GM19193 (cell line): ENCODE measurements around the gene SNRNP200.

Source experiments
- POLR2A ChIP-seq: IDR thresholded peaks from 4 replicates; pipeline ENCODE4 v1.6.1; 2011; ENCODE audit not compliant: insufficient read depth, insufficient read length; ENCODE audit errors: extremely low read depth

The SNRNP200 gene

DNA sequence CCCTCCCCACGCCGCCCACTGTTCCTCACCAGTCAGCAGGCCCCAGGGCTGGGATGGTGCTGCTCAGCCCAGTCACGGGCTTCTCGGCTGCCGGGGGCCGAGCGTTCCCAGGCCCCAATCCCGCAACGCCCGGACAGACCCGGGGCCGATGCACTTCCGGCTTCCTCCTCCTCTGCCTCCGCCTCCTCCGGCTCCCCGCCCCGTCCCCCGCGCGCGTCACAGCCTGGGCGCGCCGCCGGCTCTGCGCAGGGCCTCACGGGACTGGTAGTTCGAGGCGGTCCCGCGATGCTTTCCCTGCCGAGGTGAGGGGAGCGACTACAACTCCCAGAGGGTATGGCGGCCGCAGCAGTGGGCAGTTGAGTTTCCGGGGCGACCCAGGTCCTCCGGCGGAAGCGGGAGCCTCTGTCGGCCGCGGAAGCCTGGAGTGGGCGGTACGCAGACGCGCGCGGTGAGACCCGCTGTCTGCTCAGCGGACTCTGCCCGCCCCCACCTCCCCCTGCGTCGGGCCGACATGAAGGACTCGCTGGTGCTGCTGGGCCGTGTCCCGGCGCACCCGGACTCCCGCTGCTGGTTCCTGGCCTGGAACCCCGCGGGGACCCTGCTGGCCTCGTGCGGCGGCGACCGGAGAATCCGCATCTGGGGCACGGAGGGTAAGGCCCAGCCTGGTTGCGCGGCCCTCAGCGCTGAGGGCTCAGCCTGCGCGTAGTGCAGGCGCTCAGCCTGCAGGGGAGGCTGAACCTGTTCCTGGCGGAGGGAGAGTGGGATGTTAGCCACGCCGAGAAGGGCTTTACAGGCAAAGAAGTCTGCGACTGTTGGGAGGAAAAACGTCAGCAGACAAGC is 39.3 kb downstream of the SNRNP200 start, which contains the start of the genes CIAO1 and TMEM127:
Gene CIAO1, plus strand, starts transcription at position 386 of the 840 bp plus-strand sequence. Its CDS starts 126 bp downstream, at position 512.
Gene TMEM127, minus strand, starts transcription at position 158 of the 840 bp plus-strand sequence. CDS start 616 bp downstream, outside the sequence.
- peak; percentile 82 for TF ChIP-seq POLR2A

DNA sequence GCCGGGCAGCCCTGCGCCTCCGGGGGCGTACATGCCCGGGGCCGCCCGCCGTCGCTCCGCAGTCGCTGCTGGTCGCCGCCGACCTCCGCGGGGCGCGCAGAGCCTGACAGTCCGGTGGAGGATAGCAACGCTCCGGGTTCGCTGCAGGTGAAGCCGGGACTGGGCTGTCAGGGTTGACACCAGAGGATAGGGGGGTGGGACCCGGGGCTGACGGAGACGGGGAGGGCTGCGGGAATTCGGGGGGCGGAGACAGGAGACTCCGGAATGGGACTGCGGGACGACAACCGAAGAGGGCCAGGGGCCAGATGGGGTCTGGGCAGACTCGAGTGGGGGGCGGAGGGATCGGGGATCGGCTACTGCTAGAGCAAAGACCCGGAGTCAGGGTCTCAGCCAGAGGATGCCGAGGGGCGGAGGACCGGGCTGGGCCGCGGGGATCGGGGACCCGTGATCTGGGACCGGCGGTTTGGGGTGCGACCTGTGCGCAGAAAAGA is 40.0 kb downstream of the SNRNP200 start:
- TF ChIP-seq POLR2A = no peak

DNA sequence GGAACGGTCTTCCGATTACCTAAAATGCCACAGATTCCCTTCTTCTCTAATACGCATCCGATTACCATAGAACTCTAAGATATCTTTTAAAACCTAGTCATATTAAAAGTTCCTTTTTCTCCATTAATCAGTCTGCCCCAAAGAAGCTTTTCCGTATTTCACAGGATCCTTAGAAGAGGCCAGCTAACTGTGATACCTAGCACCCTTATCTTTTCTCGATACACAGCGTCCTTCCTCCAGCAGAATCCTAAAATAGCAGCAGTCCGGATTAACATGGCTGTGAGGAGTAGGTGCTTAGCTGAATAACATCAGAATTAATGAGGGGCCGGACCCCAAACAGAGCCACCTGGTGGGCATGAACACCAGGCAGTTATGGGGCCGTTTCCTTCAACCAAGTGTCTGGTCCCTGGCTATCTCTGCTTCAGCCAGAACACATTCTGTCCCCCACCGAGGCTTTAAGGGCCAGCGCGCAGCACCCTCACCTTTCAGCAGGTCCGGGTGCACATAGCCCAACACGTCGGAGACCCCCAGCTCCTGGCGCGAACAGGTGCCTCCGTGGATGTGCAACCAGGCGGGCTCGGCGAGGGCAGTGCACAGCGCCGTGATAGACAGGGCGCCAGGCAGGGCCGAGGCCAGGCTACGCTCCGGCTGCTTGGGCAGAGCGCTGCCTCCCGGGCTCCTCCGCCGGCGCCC is 40.5 kb downstream of the SNRNP200 start:
- no peak for TF ChIP-seq POLR2A

DNA sequence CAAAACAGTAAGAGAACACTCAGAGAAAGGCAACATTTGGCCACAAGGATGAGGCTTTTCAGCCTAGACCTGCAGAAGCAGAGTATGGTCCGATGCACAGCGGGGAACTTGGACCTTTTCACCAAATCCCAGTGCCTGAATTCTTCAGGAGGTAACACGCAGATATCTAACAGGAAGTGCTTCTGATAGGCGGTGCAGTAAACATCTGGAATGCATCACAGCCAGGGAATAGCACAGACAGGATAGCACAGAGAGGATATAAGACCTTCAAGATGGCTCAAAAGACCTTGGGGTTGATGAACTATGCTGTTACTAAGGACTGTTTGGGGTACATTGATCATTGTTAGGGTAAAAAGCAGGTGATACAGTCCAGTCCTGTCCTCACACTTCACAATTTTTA is 41.3 kb downstream of the SNRNP200 start:
- no peak for TF ChIP-seq POLR2A

DNA sequence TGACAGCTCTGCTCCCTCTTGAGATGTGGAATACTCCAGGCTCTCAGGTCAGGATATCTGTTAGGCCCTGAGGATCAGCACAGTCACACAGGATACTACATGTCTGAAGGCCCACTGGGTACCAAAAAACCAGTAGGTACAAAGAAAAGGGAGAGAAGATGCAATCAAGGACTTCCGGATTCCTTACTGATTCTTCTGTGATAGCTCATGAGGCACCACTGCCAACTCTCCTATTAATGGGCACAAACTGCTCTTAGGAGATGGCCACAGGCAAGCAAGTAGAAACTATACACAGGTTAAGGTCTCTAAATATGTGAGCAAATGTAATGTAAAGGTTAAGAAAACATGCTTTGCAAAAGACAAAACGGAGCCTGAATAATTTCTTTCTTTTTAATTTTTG is 43.0 kb downstream of the SNRNP200 start:
- no peak for TF ChIP-seq POLR2A

DNA sequence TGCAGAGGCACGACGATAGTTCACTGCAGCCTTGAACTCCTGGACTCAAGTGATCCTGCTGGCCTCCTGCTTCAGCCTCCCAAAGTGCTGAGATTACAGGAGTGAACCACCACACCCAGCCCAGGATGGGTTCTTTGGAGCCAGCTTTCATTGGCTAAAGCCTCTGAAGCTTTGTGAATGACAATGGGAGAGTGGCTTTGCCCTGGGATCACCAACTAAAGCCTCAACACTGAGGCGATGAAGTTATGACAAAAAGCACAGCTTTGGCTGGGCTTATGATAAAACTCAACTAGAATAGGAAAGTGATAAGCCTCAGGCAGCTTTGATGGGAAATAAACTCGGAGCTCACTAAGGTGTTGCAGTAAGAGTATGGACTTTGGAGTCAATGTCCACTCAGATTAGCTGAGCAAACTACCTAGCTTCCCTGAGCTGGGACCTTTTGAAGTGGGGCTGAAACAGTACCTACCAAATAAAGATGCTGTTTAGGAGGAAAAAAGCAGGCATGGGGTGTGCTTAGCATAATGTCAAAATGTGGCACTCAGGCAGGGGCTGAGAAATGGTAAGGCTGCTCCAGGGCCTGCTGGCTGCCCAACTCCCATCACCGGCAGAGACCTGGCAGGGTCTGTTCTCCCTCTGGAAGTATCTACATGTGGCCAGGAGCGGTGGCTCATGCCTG is 43.9 kb downstream of the SNRNP200 start:
- TF ChIP-seq POLR2A = no peak

DNA sequence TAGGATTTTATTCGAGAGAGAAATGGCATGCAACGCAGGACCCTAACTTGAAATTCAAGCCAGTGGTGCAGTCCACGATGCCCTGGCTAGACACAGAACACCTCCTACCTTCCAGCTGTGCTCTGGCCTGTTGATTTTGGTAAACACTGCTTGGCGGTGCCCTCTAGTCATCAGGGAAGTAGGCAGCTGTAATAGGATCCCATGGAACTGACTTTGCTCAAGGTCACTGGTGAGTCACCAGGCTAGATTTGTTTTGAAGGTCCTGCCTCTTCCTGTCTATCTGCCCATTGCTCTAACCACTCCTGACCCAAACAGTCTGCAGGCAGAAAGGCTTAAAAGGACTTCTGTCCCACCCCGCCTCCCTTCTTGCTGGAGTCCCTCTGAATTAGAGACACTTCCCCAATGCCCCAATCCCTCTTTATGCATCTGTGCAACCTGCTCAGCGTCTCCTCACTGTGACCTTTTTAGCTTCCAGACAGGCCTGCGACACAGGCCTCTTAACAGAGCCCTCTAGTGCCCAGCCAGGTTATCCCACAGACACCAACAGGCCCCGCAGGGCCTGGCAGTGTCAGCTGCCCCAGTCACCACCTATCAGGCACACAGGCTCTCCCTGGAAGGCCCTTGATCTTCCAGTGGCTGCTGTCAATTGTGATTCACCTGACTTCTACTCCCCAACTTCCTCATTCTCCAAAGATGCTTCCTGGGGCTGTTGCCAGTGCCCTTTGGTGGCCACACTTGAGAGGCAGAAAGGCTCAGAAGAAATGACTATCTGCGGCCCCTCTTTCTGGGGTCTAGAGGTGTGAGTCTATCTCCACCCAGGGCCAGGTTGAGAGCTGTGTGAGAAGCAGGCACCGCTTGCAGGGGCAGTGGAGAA is 44.7 kb downstream of the SNRNP200 start:
- peak; percentile 25 for TF ChIP-seq POLR2A

DNA sequence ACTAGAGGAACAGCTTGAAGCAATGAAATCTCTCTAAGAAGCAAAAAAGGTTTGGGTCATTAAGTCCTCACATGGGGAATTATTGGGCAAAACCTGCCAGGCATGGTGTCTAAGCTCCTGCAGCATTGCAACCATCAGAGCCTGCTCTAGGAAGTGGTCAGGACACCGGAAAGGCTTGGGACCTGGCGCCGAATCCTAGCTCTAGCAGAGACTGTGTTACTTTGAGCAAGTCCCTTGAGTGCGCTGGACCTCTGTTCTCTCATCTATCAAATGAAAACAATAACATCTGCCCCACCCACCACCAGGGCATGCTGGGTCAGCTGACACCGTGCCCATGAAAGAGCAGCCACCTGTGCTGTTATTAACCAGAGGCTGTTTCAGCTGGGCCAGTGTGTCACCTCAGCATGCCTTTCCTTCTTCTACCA is 45.8 kb downstream of the SNRNP200 start:
- no peak for TF ChIP-seq POLR2A

DNA sequence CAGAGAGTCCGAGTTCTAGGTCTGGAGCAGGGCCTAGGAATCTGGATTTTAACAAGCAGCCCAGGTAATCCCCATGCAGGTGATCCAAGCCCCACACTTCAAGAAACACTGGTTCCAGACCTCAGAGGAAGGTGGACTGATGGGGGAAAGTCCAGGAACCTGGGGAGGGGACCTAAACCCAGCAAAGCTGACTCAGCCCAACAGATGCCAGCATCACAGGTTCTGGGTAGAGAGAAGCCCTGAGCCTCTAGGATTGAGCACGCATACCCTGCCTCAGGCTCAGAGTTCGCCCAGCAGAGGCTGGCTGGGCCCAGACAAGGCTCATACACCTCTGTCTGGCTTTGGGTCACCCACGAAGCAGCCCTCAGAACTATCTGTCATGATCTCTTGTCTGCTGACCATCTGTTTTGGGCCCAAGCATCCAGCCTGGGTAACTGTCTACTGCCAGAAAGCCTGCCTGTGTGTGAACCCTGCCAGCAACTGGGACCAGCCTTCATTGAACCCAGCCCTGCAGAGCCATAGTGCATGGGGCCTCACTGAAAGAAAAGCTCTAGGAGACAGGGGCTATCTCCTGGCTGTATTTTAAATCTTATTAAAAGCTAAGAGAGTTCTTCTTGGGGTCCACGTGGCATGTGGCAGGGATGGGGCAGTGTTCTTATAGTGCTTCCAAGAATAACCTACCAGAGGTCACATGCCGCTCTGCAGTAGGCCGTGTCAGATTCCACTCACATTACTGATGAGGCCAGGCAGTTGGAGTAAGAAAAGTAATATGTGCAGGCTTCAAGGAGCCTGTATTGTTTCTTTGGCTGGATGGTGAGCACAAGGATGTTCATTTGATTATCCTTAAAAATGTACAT is 47.0 kb downstream of the SNRNP200 start:
- TF ChIP-seq POLR2A = no peak

DNA sequence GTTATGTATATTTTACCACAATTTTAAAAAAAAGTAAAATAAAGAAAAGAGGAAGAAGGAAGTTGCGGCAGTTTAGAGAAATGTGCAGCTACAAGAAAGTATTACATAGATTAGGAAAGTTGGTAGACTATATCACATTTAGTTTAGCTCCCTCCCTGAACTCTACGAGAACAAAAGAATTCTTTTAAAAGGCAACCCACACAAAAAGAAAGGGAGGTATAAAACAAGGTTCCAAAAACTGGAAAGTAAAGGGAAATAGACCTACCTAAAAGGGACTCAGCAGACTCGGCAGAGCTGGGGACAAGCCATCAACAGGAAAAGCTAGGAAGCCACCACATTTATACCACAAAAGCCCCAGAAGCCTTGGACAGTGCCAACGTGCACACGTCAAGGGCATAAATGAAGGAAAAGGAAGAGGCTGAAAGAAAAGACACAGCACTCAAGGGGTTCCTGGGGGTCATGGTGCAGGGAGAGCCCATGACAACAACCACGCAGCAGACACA is 48.7 kb downstream of the SNRNP200 start:
- TF ChIP-seq POLR2A = no peak

DNA sequence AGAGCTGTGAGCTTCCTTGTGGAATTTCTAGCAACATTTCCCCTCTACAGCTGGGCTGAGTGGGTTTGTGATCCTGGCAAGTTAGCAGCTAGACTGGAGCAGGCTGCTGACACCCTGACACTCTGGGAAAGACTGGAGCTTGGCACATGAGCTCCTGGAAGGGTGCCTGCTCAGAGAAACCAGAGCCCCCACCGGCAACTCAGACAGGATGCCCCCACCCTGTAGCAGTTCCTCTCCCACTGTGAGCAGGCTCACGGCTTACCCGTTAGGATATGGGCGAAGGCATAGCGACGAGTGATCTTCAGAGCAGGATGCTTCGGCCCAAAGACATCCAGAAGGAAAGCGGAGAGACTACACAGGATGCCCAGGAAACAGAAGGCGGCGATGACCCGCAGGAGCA is 50.8 kb downstream of the SNRNP200 start:
- TF ChIP-seq POLR2A = no peak

DNA sequence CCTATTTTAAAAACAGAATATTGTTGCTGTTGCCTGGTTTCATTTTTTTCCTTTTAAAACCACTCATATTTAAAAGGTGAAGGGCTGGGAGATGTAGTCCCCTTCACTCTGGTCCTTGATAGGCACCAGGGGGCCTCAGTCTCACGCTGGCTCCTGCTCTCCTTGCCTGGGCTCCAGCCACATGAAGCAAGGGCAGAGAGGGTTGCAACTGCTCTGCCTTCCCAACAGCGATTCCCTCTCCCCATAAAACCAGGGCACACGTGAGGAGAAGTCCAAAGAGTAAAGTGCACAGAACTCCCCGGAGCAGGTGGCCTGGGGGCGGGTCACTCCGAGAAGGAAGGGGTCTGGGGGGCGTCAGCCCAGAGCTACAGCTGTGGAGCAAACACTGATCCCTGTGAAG is 52.3 kb downstream of the SNRNP200 start:
- no peak for TF ChIP-seq POLR2A

DNA sequence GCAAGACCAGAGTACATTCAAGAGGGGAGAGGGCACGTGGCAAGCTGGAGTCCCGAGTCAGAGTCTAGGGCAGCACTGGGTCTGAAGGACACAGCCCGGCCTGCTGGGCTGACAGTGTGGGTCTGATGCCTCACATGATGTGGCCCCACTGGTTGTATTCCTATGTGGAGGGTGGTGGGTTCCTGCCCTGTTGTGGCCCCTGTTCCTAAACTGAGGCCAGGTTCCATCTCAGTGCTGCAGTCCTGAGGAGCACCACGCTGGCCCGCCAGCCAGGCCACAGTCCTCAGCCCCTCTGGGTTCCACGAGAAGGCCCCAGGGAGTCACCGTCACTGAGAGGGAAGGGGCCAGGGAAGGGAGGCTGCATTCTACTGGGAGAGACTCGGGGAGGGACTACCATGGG is 52.8 kb downstream of the SNRNP200 start:
- TF ChIP-seq POLR2A = no peak
